HepG2 (cell line): ENCODE data around the gene CAB39. TPM values are rescaled to one million over a fixed set of nuclear protein-coding genes. Genes with fewer than 3 reads are reported as not detected.

ENCODE experiments used
- ARID5B ChIP-seq: IDR thresholded peaks from 2 replicates; pipeline ENCODE4 v1.4.0; 2020; ENCODE audit warnings: mild to moderate bottlenecking, missing genetic modification reagents
- CEBPZ ChIP-seq: IDR thresholded peaks from 2 replicates; pipeline ENCODE4 v1.6.1; 2012; ENCODE audit warnings: low read length, improper control_type of control experiment
- ELF1 ChIP-seq: sonication (generic); formaldehyde crosslinking; IDR thresholded peaks from 2 replicates; pipeline ENCODE4 v1.4.0; 2020; ENCODE audit warnings: missing genetic modification reagents
- SKI ChIP-seq: fragments of 450-650 bp; IDR thresholded peaks from one replicate; pipeline ENCODE4 v1.6.1; 2018; ENCODE audit warnings: mild to moderate bottlenecking; ENCODE audit not compliant: partially characterized antibody
- ZNF235 ChIP-seq: sonication (generic); formaldehyde crosslinking; IDR thresholded peaks from 2 replicates; pipeline ENCODE4 v1.8.1; 2023; ENCODE audit warnings: mild to moderate bottlenecking, missing genetic modification reagents, borderline replicate concordance
- ZNF335 ChIP-seq: sonication (generic); formaldehyde crosslinking; IDR thresholded peaks from 2 replicates; pipeline ENCODE4 v1.4.0; 2020; ENCODE audit warnings: missing genetic modification reagents
- ZNF564 ChIP-seq: sonication (generic); formaldehyde crosslinking; IDR thresholded peaks from 2 replicates; pipeline ENCODE4 v1.8.1; 2023; ENCODE audit warnings: mild to moderate bottlenecking, missing genetic modification reagents
- ZNF639 ChIP-seq: conservative IDR thresholded peaks from 2 replicates; pipeline ENCODE4 v1.6.1; 2018; ENCODE audit warnings: missing genetic modification reagents
- ZNF687 ChIP-seq: sonication (generic); formaldehyde crosslinking; IDR thresholded peaks from 2 replicates; pipeline ENCODE4 v1.5.1; 2020; ENCODE audit warnings: mild to moderate bottlenecking, missing genetic modification reagents, moderate library complexity
- polyA plus RNA-seq, 8 experiments: library from polyadenylated mRNA; depleted of rRNA in 3 of 8; stranded (reverse) in 7 of 8; unstranded in 1 of 8; fragments of >200 nt; fragmentation: Illumina TruSeq in 4 of 8; extraction: Trizol in 4 of 8; gene quantifications; 2 replicates each; pipeline versions ENCODE4 v1.2.1 to v1.2.3, GENCODE V29; 2011 to 2016; ENCODE audit warnings: low read depth in 4 of 8, missing spikeins in 1 of 8, mixed read lengths in 1 of 8; ENCODE audit not compliant: insufficient read depth in 1 of 8
- total RNA-seq, 5 experiments: library from RNA; depleted of rRNA; stranded (reverse); fragments of >200 nt; fragmentation: Illumina TruSeq; extraction: Trizol; gene quantifications; 2 replicates each; pipeline ENCODE4 v1.2.3, GENCODE V29; 2016; ENCODE audit warnings: low read depth in 1 of 5
- TF ChIP-seq, protein P1 (sequence below): sonication (generic); formaldehyde crosslinking; IDR thresholded peaks from 2 replicates; pipeline ENCODE4 v1.8.1; 2023; ENCODE audit warnings: mild to moderate bottlenecking, moderate library complexity, missing genetic modification reagents
- TF ChIP-seq, protein P2 (sequence below): IDR thresholded peaks from 2 replicates; pipeline ENCODE4 v1.6.1; 2016

Gene CAB39
- total and polyA plus RNA-seq, 2 of the 13 experiments (the other 11 are each of a cell fraction or from before 2014, with no cell fraction given) = 19.3 to 45.3 TPM

DNA sequence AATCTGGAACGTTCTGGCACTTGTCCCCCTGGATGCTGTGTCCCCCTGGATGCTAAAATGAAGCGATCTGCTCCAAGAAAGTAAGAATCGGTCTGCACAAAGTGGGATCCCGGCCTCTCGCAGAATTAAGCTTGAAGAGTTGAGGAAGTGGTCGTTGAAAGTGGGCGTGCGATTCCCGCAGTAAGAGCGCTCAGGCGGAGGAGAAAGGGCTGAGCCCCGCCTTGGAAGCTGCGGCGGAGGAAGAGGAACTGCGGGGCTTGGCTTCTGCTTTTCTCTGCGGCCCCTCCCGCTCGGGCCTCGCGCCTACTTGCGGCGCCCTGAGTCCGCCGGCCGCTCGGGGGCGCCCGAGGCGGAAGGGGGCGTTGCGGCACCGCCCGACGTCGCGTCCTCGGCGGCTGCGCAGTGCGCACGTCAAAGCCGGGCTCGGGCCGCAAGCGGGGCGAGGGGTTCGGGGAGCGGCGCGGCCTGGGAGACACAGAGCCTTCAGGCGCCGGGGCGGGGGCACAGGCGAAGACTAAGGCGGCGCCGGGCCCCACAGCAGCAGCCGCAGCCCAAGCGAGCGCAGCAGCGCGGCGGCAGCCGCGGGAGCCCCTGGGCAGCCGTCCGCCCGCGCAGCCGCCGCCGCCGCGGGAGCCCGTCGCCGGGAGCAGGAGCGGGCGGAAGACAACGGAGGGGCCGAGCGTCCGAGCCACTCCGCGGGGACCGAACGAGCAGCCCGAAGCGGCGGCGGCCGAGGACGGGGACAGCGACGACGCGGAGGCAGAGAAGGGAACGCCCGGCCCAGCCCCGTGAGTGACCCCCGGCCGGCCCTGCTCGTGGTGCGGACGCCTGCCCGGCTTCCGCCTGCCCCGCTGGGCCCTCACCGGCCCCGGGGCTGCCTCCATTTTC, at the start of gene CAB39 (continued):
- no peak for TF ChIP-seq CEBPZ
- TF ChIP-seq ZNF687 (CRISPR knock-in tag) = peak; percentile 76
- TF ChIP-seq ZNF639 = peak; percentile 67
- TF ChIP-seq, protein P1, sequence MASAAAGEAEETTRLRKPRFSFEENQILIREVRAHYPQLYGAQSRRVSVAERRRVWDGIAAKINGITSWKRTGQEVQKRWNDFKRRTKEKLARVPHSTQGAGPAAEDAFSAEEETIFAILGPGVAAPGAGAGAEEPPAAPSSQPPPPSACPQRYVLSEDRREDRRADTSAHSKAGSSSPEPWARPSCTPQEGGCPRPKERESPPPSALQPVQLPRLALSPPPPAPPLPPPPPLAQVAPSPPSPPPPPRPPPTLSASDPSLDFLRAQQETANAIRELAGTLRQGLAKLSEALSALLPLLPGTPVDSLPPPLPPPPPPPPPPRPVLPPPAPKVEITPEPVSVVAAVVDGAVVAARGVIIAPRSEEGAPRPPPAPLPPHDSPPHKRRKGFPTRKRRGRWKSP (CRISPR knock-in tag) = peak; percentile 81
- TF ChIP-seq, protein P2, sequence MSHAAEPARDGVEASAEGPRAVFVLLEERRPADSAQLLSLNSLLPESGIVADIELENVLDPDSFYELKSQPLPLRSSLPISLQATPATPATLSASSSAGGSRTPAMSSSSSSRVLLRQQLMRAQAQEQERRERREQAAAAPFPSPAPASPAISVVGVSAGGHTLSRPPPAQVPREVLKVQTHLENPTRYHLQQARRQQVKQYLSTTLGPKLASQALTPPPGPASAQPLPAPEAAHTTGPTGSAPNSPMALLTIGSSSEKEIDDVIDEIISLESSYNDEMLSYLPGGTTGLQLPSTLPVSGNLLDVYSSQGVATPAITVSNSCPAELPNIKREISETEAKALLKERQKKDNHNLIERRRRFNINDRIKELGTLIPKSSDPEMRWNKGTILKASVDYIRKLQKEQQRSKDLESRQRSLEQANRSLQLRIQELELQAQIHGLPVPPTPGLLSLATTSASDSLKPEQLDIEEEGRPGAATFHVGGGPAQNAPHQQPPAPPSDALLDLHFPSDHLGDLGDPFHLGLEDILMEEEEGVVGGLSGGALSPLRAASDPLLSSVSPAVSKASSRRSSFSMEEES (CRISPR knock-in tag) = peak; percentile 38; the same call in 1 of the 2 replicates
- peak; percentile 58 for TF ChIP-seq ARID5B (CRISPR knock-in tag)
- peak; percentile 55; the same call in 1 of the 2 replicates for TF ChIP-seq ZNF564 (CRISPR knock-in tag)
- TF ChIP-seq ZNF335 = peak; percentile 35; the same call in 1 of the 2 replicates
- TF ChIP-seq ELF1 = peak; percentile 60
- TF ChIP-seq SKI = peak; percentile 59
- no peak; the same call in 1 of the 2 replicates for TF ChIP-seq ZNF235 (CRISPR knock-in tag)
